K562 (cell line): ENCODE data around the gene ABHD14A. TPM values are rescaled to one million over a fixed set of nuclear protein-coding genes. Genes with fewer than 3 reads are reported as not detected.

Experiments
- ATAC-seq: fragments of 200-7000 bp; cut with Tn5 transposase; 3 replicates; pipeline ENCODE4 v1.9.1; 2020; ENCODE audit warnings: moderate library complexity
- BruUV-seq: library from RNA; stranded (reverse); fragments of 400-500 nt; replicated peaks from 2 replicates; lab custom pipeline; 2021; lab: Mats Ljungman, UMichigan
- CTCF ChIA-PET: fragments of 300-600 bp; formaldehyde crosslinking; extraction: SDS; loops from one replicate; lab custom pipeline; 2021; ENCODE audit warnings: low intra/inter-chr PET ratio; lab: Yijun Ruan, JAX
- POLR2A ChIA-PET: fragments of 300-600, 350-650 bp; sonication (Branson Sonifier 250); formaldehyde crosslinking; extraction: SDS; loops from one replicate; lab custom pipeline; 2021; ENCODE audit warnings: antibody characterized with exemption, inconsistent platforms; lab: Yijun Ruan, JAX
- DNase-seq, 4 experiments: peaks; one replicate each; pipeline versions ENCODE4 v3.0.0 to v3.0.0-alpha.2; 2011 to 2018; ENCODE audit warnings: low spot score in 3 of 4, mixed read lengths in 3 of 4; ENCODE audit errors: extremely low read depth in 1 of 4
- FAIRE-seq: peaks from 2 replicates; lab custom pipeline; 2011; peaks lifted over from hg19 to GRCh38; lab: Jason Lieb, UNC
- H2AFZ ChIP-seq: 2 replicates; pipeline ENCODE4 v1.6.0; 2011; ENCODE audit warnings: low read depth, low read length, control low read depth, inconsistent platforms
- H3K27ac ChIP-seq: fragments of 200-600 bp; 3 replicates; pipeline ENCODE4 v1.8.0; 2011; ENCODE audit warnings: low read depth, mild to moderate bottlenecking, control low read depth, inconsistent platforms, low read length, moderate library complexity, mixed read lengths; ENCODE audit errors: extremely low read depth
- H3K27me3 ChIP-seq, 2 experiments: fragments of 300-600 bp in 1 of 2; 2 replicates in 1 of 2; 3 replicates in 1 of 2; pipeline versions ENCODE4 v1.6.0 to v1.8.0; 2011; ENCODE audit warnings: inconsistent platforms in 2 of 2, low read length in 2 of 2, mild to moderate bottlenecking in 1 of 2, mixed read lengths in 1 of 2, moderate library complexity in 1 of 2; ENCODE audit not compliant: control insufficient read depth in 2 of 2, insufficient read depth in 2 of 2
- H3K36me3 ChIP-seq: fragments of 300-600 bp; 3 replicates; pipeline ENCODE4 v1.8.0; 2011; ENCODE audit warnings: mild to moderate bottlenecking, low read length, inconsistent platforms; ENCODE audit not compliant: control insufficient read depth, insufficient read depth
- H3K4me1 ChIP-seq, 2 experiments: fragments of 200-600 bp in 1 of 2; replicated peaks in 1 of 2; 2 replicates in 1 of 2; 3 replicates in 1 of 2; pipeline versions ENCODE4 v1.5.1 to v1.8.0; 2011; ENCODE audit warnings: inconsistent platforms in 2 of 2, low read length in 2 of 2, mild to moderate bottlenecking in 1 of 2, mixed read lengths in 1 of 2, moderate library complexity in 1 of 2; ENCODE audit not compliant: control insufficient read depth in 2 of 2, insufficient read depth in 2 of 2
- H3K4me2 ChIP-seq: 2 replicates; pipeline ENCODE4 v1.6.1; 2011; ENCODE audit warnings: low read length, control low read depth, inconsistent platforms, mixed read lengths; ENCODE audit not compliant: insufficient read depth
- H3K4me3 ChIP-seq: fragments of 200-600 bp; sonication (generic), shearing (Covaris generic); 2 replicates; pipeline ENCODE4 v1.5.1; 2016; ENCODE audit warnings: control low read depth, inconsistent platforms
- H3K79me2 ChIP-seq: fragments of 200-600 bp; 3 replicates; pipeline ENCODE4 v1.8.0; 2011; ENCODE audit warnings: low read length, inconsistent platforms; ENCODE audit not compliant: control insufficient read depth, insufficient read depth
- H3K9ac ChIP-seq, 2 experiments: 2 replicates each; pipeline versions ENCODE4 v1.6.0 to v1.6.1; 2011; ENCODE audit warnings: low read depth in 2 of 2, low read length in 2 of 2, control low read depth in 1 of 2, inconsistent platforms in 1 of 2, mild to moderate bottlenecking in 1 of 2, mixed read lengths in 1 of 2; ENCODE audit not compliant: insufficient read depth in 1 of 2
- H3K9me1 ChIP-seq: one replicate; pipeline ENCODE4 v1.6.0; 2011; ENCODE audit warnings: inconsistent platforms, mild to moderate bottlenecking, low read length, moderate library complexity; ENCODE audit not compliant: control insufficient read depth, insufficient read depth
- H3K9me3 ChIP-seq: replicated peaks from 2 replicates; pipeline ENCODE4 v1.5.1; 2011; ENCODE audit warnings: low read depth, low read length, inconsistent platforms; ENCODE audit not compliant: control insufficient read depth, insufficient read depth
- H4K20me1 ChIP-seq: replicated peaks from 2 replicates; pipeline ENCODE4 v1.6.1; 2011; ENCODE audit warnings: low read length, inconsistent platforms, mixed read lengths; ENCODE audit not compliant: control insufficient read depth, insufficient read depth
- DACH1 ChIP-seq: fragments of 450-650 bp; IDR thresholded peaks from 2 replicates; pipeline ENCODE4 v1.6.1; 2018; ENCODE audit not compliant: partially characterized antibody
- NR3C1 ChIP-seq: sonication (generic); formaldehyde crosslinking; IDR thresholded peaks from 2 replicates; pipeline ENCODE4 v1.8.1; 2022; ENCODE audit warnings: missing genetic modification reagents
- PCBP2 ChIP-seq: fragments of 200-400 bp; formaldehyde crosslinking; IDR thresholded peaks from 2 replicates; pipeline ENCODE4 v1.6.1; 2018; ENCODE audit warnings: low read length, low read depth, mild to moderate bottlenecking, moderate library complexity; ENCODE audit not compliant: poor library complexity, severe bottlenecking
- RBM15 ChIP-seq: fragments of 200-400 bp; formaldehyde crosslinking; IDR thresholded peaks from 2 replicates; pipeline ENCODE4 v1.6.1; 2018; ENCODE audit warnings: mild to moderate bottlenecking, low read length, moderate library complexity; ENCODE audit not compliant: insufficient read depth
- SMARCB1 ChIP-seq: IDR thresholded peaks from 2 replicates; pipeline ENCODE4 v1.6.1; 2011; ENCODE audit warnings: improper control_type of control experiment, low read depth; ENCODE audit not compliant: insufficient read length
- ZNF23 ChIP-seq: fragments of 250-450 bp; sonication (Bioruptor Pico); IDR thresholded peaks from 2 replicates; pipeline ENCODE4 v1.4.0; 2020; ENCODE audit warnings: mild to moderate bottlenecking
- WGBS: fragments of 100-300 bp; shearing (Covaris generic); methylation state at CpG from one replicate; pipeline ENCODE4 v1.1.6; 2016; ENCODE audit warnings: low coverage, mixed read lengths; ENCODE audit not compliant: insufficient coverage; ENCODE audit errors: missing lambda C conversion rate; 5-methylcytosine and 5-hydroxymethylcytosine counted together
- in situ Hi-C: fragments of 300-500 bp; cut with MboI; formaldehyde crosslinking; loops from 4 replicates; pipeline ENCODE4 v1.15.0; 2018; ENCODE audit warnings: inconsistent platforms, mixed read lengths
- intact Hi-C: fragments of 100-400 bp; cut with micrococcal nuclease; formaldehyde crosslinking; loops from 2 replicates; pipeline ENCODE4 v1.14.2; 2022
- polyA plus RNA-seq, 8 experiments: library from polyadenylated mRNA; depleted of rRNA in 4 of 8; stranded (reverse) in 5 of 8; unstranded in 3 of 8; fragments of >200 nt; fragmentation: Nextera tagmentation in 2 of 8; fragmentation: Illumina TruSeq in 1 of 8; extraction: Ambion mirVana in 2 of 8; extraction: Trizol in 1 of 8; gene quantifications; 2 replicates each; pipeline versions ENCODE4 v1.2.1 to v1.2.3, GENCODE V29; 2011 to 2014; ENCODE audit warnings: inconsistent platforms in 1 of 8, missing spikeins in 1 of 8
- total RNA-seq, 7 experiments: library from RNA; depleted of rRNA in 6 of 7; stranded (reverse); fragments of >200 nt in 6 of 7; fragmentation: Illumina TruSeq in 2 of 7; extraction: Trizol in 2 of 7; gene quantifications; 2 replicates each; pipeline versions ENCODE4 v1.2.1 to v1.2.3, GENCODE V29; 2011 to 2021; ENCODE audit warnings: low replicate concordance in 1 of 7
- TF ChIP-seq, protein P1 (sequence below): fragments of 200-600 bp; sonication (generic); IDR thresholded peaks from one replicate; pipeline ENCODE4 v1.6.1; 2012; ENCODE audit warnings: mild to moderate bottlenecking, low read depth, low read length, inconsistent platforms

ABHD14A gene
- total and polyA plus RNA-seq, 9 of the 15 experiments (the other 6 are each of a cell fraction or from before 2014, with no cell fraction given): 0.90 to 10.5 (median 8.3) TPM

DNA sequence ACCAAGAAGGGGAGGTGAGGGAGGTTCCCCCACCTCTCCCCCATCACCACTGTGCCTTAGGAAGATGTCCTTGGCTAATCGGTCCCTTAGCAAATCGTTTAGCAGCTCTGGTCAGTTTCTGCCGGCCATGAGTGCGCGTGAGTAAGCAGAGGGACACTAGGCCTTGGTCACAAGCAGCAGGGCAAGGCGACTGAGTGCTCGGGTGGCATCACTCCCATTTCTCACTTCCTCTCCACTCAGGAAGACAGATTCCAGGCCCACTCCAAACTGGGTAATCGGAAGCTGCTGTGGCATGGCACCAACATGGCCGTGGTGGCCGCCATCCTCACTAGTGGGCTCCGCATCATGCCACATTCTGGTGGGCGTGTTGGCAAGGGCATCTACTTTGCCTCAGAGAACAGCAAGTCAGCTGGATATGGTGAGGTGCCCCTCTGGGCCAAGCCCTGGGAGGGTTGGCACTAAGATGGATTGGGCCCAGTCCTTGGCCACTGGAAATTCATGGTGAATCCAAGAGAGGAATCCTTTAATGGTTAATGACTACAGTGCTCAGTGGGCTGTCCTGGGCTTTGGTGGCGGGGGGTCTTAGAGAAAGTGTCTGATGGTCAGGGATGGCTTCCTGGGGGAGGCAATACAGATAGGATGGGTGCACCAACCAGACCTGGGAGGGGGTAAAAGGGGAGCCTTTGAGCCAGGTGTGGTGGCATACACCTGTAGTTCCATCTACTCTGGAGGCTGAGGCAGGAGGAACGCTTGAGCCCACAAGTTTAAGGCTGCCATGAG lies 28.7 kb upstream of the ABHD14A start:
- H3K4me2 ChIP-seq: no peak overlapping the region
- no peaks in the 10 kb centered on the region for H4K20me1 ChIP-seq
- intact Hi-C loops (no loop called here), in situ Hi-C loops (no loop called here)
- H3K27ac ChIP-seq: no peak overlapping the region
- no peak for FAIRE-seq
- CTCF ChIA-PET: no interaction called here
- no peak overlapping the region for H3K4me3 ChIP-seq
- no peaks in the 10 kb centered on the region for H3K9me1 ChIP-seq
- DNase-seq: no peak
- H2AFZ ChIP-seq: no peak overlapping the region
- H3K9me3 ChIP-seq: no peaks in the 10 kb centered on the region
- no peaks in the 10 kb centered on the region for H3K36me3 ChIP-seq
- BruUV-seq: no TSS peak
- peaks cover 10 to 25% of the 10 kb centered on the region in 2 experiments; a peak in 4 of 5 replicates for H3K4me1 ChIP-seq
- H3K9ac ChIP-seq: no peak overlapping the region
- ATAC-seq: no peak
- POLR2A ChIA-PET: interaction anchor here (0.6 to 1.1 kb wide), 2 partner anchors 23 to 371 kb away, joined by 3 read pairs; no protein-coding TSS in a partner anchor
- WGBS: 63% methylated on average over 13 of the region's 14 CpGs
- peaks cover 7% of the 10 kb centered on the region for H3K79me2 ChIP-seq
- H3K27me3 ChIP-seq: no peaks in the 10 kb centered on the region
- TF ChIP-seq, protein P1, sequence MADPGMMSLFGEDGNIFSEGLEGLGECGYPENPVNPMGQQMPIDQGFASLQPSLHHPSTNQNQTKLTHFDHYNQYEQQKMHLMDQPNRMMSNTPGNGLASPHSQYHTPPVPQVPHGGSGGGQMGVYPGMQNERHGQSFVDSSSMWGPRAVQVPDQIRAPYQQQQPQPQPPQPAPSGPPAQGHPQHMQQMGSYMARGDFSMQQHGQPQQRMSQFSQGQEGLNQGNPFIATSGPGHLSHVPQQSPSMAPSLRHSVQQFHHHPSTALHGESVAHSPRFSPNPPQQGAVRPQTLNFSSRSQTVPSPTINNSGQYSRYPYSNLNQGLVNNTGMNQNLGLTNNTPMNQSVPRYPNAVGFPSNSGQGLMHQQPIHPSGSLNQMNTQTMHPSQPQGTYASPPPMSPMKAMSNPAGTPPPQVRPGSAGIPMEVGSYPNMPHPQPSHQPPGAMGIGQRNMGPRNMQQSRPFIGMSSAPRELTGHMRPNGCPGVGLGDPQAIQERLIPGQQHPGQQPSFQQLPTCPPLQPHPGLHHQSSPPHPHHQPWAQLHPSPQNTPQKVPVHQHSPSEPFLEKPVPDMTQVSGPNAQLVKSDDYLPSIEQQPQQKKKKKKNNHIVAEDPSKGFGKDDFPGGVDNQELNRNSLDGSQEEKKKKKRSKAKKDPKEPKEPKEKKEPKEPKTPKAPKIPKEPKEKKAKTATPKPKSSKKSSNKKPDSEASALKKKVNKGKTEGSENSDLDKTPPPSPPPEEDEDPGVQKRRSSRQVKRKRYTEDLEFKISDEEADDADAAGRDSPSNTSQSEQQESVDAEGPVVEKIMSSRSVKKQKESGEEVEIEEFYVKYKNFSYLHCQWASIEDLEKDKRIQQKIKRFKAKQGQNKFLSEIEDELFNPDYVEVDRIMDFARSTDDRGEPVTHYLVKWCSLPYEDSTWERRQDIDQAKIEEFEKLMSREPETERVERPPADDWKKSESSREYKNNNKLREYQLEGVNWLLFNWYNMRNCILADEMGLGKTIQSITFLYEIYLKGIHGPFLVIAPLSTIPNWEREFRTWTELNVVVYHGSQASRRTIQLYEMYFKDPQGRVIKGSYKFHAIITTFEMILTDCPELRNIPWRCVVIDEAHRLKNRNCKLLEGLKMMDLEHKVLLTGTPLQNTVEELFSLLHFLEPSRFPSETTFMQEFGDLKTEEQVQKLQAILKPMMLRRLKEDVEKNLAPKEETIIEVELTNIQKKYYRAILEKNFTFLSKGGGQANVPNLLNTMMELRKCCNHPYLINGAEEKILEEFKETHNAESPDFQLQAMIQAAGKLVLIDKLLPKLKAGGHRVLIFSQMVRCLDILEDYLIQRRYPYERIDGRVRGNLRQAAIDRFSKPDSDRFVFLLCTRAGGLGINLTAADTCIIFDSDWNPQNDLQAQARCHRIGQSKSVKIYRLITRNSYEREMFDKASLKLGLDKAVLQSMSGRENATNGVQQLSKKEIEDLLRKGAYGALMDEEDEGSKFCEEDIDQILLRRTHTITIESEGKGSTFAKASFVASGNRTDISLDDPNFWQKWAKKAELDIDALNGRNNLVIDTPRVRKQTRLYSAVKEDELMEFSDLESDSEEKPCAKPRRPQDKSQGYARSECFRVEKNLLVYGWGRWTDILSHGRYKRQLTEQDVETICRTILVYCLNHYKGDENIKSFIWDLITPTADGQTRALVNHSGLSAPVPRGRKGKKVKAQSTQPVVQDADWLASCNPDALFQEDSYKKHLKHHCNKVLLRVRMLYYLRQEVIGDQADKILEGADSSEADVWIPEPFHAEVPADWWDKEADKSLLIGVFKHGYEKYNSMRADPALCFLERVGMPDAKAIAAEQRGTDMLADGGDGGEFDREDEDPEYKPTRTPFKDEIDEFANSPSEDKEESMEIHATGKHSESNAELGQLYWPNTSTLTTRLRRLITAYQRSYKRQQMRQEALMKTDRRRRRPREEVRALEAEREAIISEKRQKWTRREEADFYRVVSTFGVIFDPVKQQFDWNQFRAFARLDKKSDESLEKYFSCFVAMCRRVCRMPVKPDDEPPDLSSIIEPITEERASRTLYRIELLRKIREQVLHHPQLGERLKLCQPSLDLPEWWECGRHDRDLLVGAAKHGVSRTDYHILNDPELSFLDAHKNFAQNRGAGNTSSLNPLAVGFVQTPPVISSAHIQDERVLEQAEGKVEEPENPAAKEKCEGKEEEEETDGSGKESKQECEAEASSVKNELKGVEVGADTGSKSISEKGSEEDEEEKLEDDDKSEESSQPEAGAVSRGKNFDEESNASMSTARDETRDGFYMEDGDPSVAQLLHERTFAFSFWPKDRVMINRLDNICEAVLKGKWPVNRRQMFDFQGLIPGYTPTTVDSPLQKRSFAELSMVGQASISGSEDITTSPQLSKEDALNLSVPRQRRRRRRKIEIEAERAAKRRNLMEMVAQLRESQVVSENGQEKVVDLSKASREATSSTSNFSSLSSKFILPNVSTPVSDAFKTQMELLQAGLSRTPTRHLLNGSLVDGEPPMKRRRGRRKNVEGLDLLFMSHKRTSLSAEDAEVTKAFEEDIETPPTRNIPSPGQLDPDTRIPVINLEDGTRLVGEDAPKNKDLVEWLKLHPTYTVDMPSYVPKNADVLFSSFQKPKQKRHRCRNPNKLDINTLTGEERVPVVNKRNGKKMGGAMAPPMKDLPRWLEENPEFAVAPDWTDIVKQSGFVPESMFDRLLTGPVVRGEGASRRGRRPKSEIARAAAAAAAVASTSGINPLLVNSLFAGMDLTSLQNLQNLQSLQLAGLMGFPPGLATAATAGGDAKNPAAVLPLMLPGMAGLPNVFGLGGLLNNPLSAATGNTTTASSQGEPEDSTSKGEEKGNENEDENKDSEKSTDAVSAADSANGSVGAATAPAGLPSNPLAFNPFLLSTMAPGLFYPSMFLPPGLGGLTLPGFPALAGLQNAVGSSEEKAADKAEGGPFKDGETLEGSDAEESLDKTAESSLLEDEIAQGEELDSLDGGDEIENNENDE: no peak
- TF ChIP-seq ZNF23 (no peak), SMARCB1 (no peak), RBM15 (no peak), DACH1 (no peak), NR3C1 (CRISPR knock-in tag) (no peak), PCBP2 (no peak)
